ENCODE data around the gene IGFBP1. TPM values are rescaled to one million over a fixed set of nuclear protein-coding genes. Genes with fewer than 3 reads are reported as not detected.

IGFBP1 gene
- polyA plus RNA-seq, 3 donors: 0.47 to 0.50 (median 0.50) TPM

GRCh38 chr7:45898222-45898621 is 9.9 kb downstream of the IGFBP1 start:
- no peak for DNase-seq (ENCODE audit: low read depth in 3 of 3, low spot score in 2 of 3)

- no peak for DNase-seq (ENCODE audit: low read depth in 3 of 3, low spot score in 2 of 3)
These were observed 13.3 kb downstream of the IGFBP1 start for GRCh38 chr7:45901566-45901965.

- DNase-seq (ENCODE audit: low read depth in 3 of 3, low spot score in 2 of 3): no peak
These were observed 14.5 kb downstream of the IGFBP1 start for GRCh38 chr7:45902820-45903219.

- DNase-seq (ENCODE audit: low read depth in 3 of 3, low spot score in 2 of 3): no peak
These were observed 21.3 kb downstream of the IGFBP1 start for GRCh38 chr7:45909561-45909960.

GRCh38 chr7:45910855-45911254 is 22.6 kb downstream of the IGFBP1 start:
- no peak for DNase-seq (ENCODE audit: low read depth in 3 of 3, low spot score in 2 of 3)

GRCh38 chr7:45911311-45911710 is 23.0 kb downstream of the IGFBP1 start:
- no peak for DNase-seq (ENCODE audit: low read depth in 3 of 3, low spot score in 2 of 3)

- no peak for DNase-seq (ENCODE audit: low read depth in 3 of 3, low spot score in 2 of 3)
These were observed 24.7 kb downstream of the IGFBP1 start for GRCh38 chr7:45912972-45913371.

GRCh38 chr7:45914911-45915310 is 26.6 kb downstream of the IGFBP1 start:
- DNase-seq (ENCODE audit: low read depth in 3 of 3, low spot score in 2 of 3): no peak

GRCh38 chr7:45915606-45916005 is 27.3 kb downstream of the IGFBP1 start:
- DNase-seq (ENCODE audit: low read depth in 3 of 3, low spot score in 2 of 3): no peak

GRCh38 chr7:45917064-45917463 is 28.8 kb downstream of the IGFBP1 start:
- no peak for DNase-seq (ENCODE audit: low read depth in 3 of 3, low spot score in 2 of 3)

GRCh38 chr7:45917658-45918057 is 29.4 kb downstream of the IGFBP1 start:
- peak in 2 of 3 donors; percentile 45 to 65 for DNase-seq (ENCODE audit: low read depth in 3 of 3, low spot score in 2 of 3)

- no peak for DNase-seq (ENCODE audit: low read depth in 3 of 3, low spot score in 2 of 3)
These were observed 30.3 kb downstream of the IGFBP1 start for GRCh38 chr7:45918556-45918955.

GRCh38 chr7:45919231-45919784 is 31.0 kb downstream of the IGFBP1 start:
- DNase-seq (ENCODE audit: low read depth in 3 of 3, low spot score in 2 of 3): no peak

GRCh38 chr7:45919993-45920459 is 31.7 kb downstream of the IGFBP1 start:
- no peak for DNase-seq (ENCODE audit: low read depth in 3 of 3, low spot score in 2 of 3)

- DNase-seq (ENCODE audit: low read depth in 3 of 3, low spot score in 2 of 3): peak in 2 of 3 donors; percentile 31 to 50
These were observed 32.5 kb downstream of the IGFBP1 start, which contains the start of gene IGFBP3 for GRCh38 chr7:45920502-45921380. Gene IGFBP3, minus strand, starts transcription at chr7:45921272. Its CDS starts 132 bp downstream, at chr7:45921140.

GRCh38 chr7:45921381-45921698 is 33.1 kb downstream of the IGFBP1 start:
- no peak for DNase-seq (ENCODE audit: low read depth in 3 of 3, low spot score in 2 of 3)

GRCh38 chr7:45921699-45922519 is 33.6 kb downstream of the IGFBP1 start:
- DNase-seq (ENCODE audit: low read depth in 3 of 3, low spot score in 2 of 3): peak in 2 of 3 donors; percentile 69 to 77

GRCh38 chr7:45922810-45923209 is 34.5 kb downstream of the IGFBP1 start:
- peak in 1 of 3 donors; percentile 33 for DNase-seq (ENCODE audit: low read depth in 3 of 3, low spot score in 2 of 3)

- peak in 2 of 3 donors; percentile 62 to 70 for DNase-seq (ENCODE audit: low read depth in 3 of 3, low spot score in 2 of 3)
These were observed 35.0 kb downstream of the IGFBP1 start for GRCh38 chr7:45923290-45923689.

GRCh38 chr7:45923818-45924217 is 35.5 kb downstream of the IGFBP1 start:
- no peak for DNase-seq (ENCODE audit: low read depth in 3 of 3, low spot score in 2 of 3)

GRCh38 chr7:45924283-45924682 is 36.0 kb downstream of the IGFBP1 start:
- DNase-seq (ENCODE audit: low read depth in 3 of 3, low spot score in 2 of 3): no peak

All from right renal cortex interstitium (tissue), 3 donors.